ENCODE data around the gene USP49.

Gene USP49

DNA sequence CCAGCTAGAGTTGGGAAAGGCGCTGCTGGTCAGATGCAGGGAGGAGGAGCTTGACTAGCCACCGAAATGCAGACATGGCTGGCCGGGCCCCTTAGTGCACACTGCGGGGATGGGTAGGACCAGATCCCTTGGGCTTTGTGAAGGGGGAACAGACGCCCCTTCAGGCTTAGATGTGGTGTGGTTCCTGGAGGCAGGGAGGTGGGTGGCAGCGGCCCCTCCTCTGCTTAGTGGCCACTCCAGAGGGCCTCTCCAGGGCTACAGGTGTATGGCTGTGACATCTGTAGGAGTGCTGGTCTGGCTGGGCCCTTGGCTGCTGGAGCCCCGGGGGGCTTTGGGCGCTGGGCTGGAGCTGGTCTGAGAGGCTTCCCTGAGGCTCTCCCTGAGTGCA is 40.5 kb upstream of the USP49 start:
- Mint-ChIP-seq H3K9me3 (ENCODE audit: low read depth) (no peaks in the 10 kb centered on the region), H3K27me3 (no peaks in the 10 kb centered on the region), H3K27ac (peak overlapping the region; percentile 96), H3K36me3 (peaks cover 18% of the 10 kb centered on the region), H3K4me3 (peak overlapping the region; percentile 98), H3K4me1 (ENCODE audit: low read depth) (peaks cover 74% of the 10 kb centered on the region)

- no peaks in the 10 kb centered on the region for H3K9me3 Mint-ChIP-seq (ENCODE audit: low read depth)
- peaks cover 15% of the 10 kb centered on the region for H3K36me3 Mint-ChIP-seq
- H3K4me3 Mint-ChIP-seq, result peak overlapping the region; percentile 59
- H3K27me3 Mint-ChIP-seq, result no peaks in the 10 kb centered on the region
- H3K27ac Mint-ChIP-seq, result peak overlapping the region; percentile 96
- peaks cover 71% of the 10 kb centered on the region for H3K4me1 Mint-ChIP-seq (ENCODE audit: low read depth)
Measured at GRCh38 chr6:41935193-41935574, 40.0 kb upstream of the USP49 start.

GRCh38 chr6:41934278-41935192 is 39.4 kb upstream of the USP49 start:
- H3K9me3 Mint-ChIP-seq (ENCODE audit: low read depth), result no peaks in the 10 kb centered on the region
- peak overlapping the region; percentile 96 for H3K27ac Mint-ChIP-seq
- peaks cover 13% of the 10 kb centered on the region for H3K36me3 Mint-ChIP-seq
- peak overlapping the region; percentile 59 for H3K4me3 Mint-ChIP-seq
- H3K4me1 Mint-ChIP-seq (ENCODE audit: low read depth), result peaks cover 64% of the 10 kb centered on the region
- H3K27me3 Mint-ChIP-seq, result no peaks in the 10 kb centered on the region

GRCh38 chr6:41932378-41932777 is 37.2 kb upstream of the USP49 start:
- H3K4me3 Mint-ChIP-seq, result no peak overlapping the region
- H3K4me1 Mint-ChIP-seq (ENCODE audit: low read depth), result peaks cover 50% of the 10 kb centered on the region
- no peaks in the 10 kb centered on the region for H3K9me3 Mint-ChIP-seq (ENCODE audit: low read depth)
- no peaks in the 10 kb centered on the region for H3K27me3 Mint-ChIP-seq
- peak overlapping the region; percentile 72 for H3K27ac Mint-ChIP-seq
- peaks cover 11% of the 10 kb centered on the region for H3K36me3 Mint-ChIP-seq

DNA sequence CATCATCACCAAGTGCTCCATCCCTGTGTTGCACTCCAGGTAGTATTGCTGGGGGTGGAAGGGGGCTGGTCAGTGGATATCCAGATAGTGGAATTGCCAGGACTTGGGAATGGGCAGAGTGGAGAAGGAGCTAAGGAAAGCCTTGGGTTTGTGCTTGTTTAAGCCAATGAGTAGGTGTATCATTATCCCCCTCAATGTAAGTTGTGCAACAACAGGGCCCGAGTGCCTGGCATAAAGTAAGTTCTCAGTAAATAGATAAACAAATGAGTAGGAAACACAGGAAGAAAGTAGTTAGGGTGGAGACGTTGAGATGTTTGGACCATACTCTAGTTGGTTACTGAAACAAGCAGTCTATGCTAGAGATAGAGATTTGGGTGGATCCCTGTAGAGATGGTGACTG is 36.6 kb upstream of the USP49 start:
- Mint-ChIP-seq H3K27me3 (no peaks in the 10 kb centered on the region), H3K36me3 (peaks cover 11% of the 10 kb centered on the region), H3K4me3 (no peak overlapping the region), H3K9me3 (ENCODE audit: low read depth) (no peaks in the 10 kb centered on the region), H3K4me1 (ENCODE audit: low read depth) (peaks cover 47% of the 10 kb centered on the region), H3K27ac (peak overlapping the region; percentile 72)

GRCh38 chr6:41929924-41930323 is 34.7 kb upstream of the USP49 start:
- Mint-ChIP-seq H3K4me3 (no peak overlapping the region), H3K36me3 (peaks cover 9% of the 10 kb centered on the region), H3K4me1 (ENCODE audit: low read depth) (peaks cover 35% of the 10 kb centered on the region), H3K9me3 (ENCODE audit: low read depth) (no peaks in the 10 kb centered on the region), H3K27me3 (no peaks in the 10 kb centered on the region), H3K27ac (peak overlapping the region; percentile 25)

DNA sequence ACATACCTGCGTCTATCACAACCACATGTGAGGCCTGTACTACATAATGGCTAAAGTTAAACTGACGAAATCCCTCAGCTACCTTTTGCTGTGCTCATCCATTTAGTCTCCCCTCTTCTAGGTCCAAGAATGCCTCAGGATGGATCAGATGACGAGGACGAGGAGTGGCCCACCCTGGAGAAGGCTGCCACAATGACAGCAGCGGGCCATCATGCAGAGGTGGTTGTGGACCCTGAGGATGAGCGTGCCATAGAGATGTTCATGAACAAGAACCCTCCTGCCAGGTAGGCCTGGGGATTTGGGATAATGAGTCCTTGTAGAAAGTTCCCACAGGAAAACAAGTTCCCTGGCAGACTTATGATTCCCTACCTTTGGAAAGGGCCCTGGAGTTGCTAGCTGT is 32.1 kb upstream of the USP49 start:
- Mint-ChIP-seq H3K27me3 (no peaks in the 10 kb centered on the region), H3K4me3 (no peak overlapping the region), H3K27ac (peak overlapping the region; percentile 46), H3K36me3 (peaks cover 18% of the 10 kb centered on the region), H3K9me3 (ENCODE audit: low read depth) (no peaks in the 10 kb centered on the region), H3K4me1 (ENCODE audit: low read depth) (peaks cover 43% of the 10 kb centered on the region)

GRCh38 chr6:41922154-41922553 is 27.0 kb upstream of the USP49 start:
- Mint-ChIP-seq H3K4me3 (peak overlapping the region; percentile 99), H3K27me3 (no peaks in the 10 kb centered on the region), H3K4me1 (ENCODE audit: low read depth) (peaks cover 51% of the 10 kb centered on the region)

GRCh38 chr6:41921712-41921998 is 26.5 kb upstream of the USP49 start:
- Mint-ChIP-seq H3K36me3 (peaks cover 17% of the 10 kb centered on the region), H3K27me3 (no peaks in the 10 kb centered on the region), H3K4me1 (ENCODE audit: low read depth) (peaks cover 49% of the 10 kb centered on the region), H3K9me3 (ENCODE audit: low read depth) (no peaks in the 10 kb centered on the region), H3K4me3 (peak overlapping the region; percentile 99), H3K27ac (peak overlapping the region; percentile 100)

More at GRCh38 chr6:41922154-41922553, 27.0 kb upstream of the USP49 start:
- H3K9me3 Mint-ChIP-seq (ENCODE audit: low read depth), result no peaks in the 10 kb centered on the region
- H3K36me3 Mint-ChIP-seq, result peaks cover 17% of the 10 kb centered on the region
- peak overlapping the region; percentile 100 for H3K27ac Mint-ChIP-seq

DNA sequence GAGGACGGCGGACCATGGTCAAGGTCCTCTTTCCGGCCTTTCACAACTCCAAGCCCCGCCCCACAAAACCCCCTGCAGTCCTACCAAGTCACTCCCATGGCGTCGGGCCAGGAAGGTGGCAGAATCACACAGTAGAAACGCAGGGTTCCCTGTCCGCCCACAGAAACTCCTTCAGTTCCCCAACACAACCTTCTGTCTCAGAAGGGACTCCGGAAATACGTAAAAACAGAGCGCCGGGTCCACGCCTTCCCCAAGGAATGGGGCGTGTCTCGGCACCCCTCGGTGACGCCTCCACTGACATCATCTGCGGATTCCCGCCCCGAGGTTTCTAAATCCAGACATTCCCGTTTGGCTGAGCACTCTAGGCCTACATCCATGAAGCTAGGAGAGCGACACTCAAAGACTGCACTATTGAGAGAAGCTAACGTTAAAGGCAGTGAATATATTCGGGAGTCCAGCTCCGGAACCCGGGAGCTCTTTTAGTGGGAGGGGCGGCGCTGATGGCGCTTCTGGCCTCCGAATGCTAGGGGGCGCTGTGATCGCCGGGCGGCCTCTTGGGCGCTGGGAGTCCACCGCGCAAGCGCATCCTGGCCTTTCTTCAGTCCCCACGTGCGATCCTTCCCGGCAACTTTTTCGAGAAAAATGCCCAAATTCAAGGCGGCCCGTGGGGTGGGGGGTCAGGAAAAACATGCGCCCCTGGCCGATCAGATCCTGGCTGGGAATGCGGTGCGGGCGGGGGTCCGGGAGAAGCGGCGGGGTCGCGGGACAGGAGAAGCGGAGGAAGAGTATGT is 25.9 kb upstream of the USP49 start, which contains the start of the genes BYSL and MED20:
BYSL (plus strand) TSS at position 579 of the 791 bp plus-strand sequence; CDS start at position 643, 64 bp downstream.
MED20 (minus strand) TSS at position 219 of the 791 bp plus-strand sequence; CDS start at position 98, 121 bp downstream.
- Mint-ChIP-seq H3K27me3 (no peaks in the 10 kb centered on the region), H3K4me3 (peak within 1 kb of the TSS; percentile 99), H3K27ac (peak within 1 kb of the TSS; percentile 100), H3K4me1 (ENCODE audit: low read depth) (peaks cover 49% of the 10 kb centered on the region), H3K36me3 (peaks cover 17% of the 10 kb centered on the region), H3K9me3 (ENCODE audit: low read depth) (no peaks in the 10 kb centered on the region)

GRCh38 chr6:41917528-41917927 is 22.4 kb upstream of the USP49 start:
- H3K4me1 Mint-ChIP-seq (ENCODE audit: low read depth), result peaks cover 28% of the 10 kb centered on the region
- peaks cover 9% of the 10 kb centered on the region for H3K36me3 Mint-ChIP-seq
- no peaks in the 10 kb centered on the region for H3K9me3 Mint-ChIP-seq (ENCODE audit: low read depth)
- no peak overlapping the region for H3K4me3 Mint-ChIP-seq
- peak overlapping the region; percentile 6 for H3K27ac Mint-ChIP-seq
- no peaks in the 10 kb centered on the region for H3K27me3 Mint-ChIP-seq

DNA sequence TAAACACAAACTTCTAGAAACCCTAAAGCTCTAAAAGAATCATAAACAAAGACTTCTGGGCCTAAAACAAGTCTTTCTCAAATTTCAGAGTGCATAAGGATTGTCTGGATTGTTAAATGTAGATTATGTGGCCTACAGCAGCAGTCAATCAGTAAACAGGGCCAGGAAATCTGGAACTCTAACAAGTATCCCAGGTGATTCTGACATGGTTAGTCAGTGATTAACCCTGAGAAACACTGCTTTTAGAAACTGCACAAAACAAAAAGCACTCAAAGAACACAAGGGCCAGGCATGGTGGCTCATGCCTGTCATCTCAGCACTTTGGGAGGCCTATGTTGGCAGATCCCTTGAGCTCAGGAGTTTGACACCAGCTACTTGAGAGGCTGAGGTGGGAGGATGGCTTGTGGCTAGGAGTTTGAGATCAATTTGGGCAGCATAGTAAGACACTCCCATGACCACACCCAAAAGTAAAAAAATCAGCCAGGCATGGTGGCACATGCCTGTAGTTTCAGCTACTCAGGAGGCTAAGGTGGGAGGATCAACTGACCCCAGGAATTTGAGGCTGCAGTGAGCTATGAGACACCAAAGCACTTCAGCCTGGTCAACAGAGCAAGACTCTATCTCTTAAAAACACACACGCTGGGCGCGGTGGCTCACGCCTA is 19.8 kb upstream of the USP49 start:
- no peaks in the 10 kb centered on the region for H3K9me3 Mint-ChIP-seq (ENCODE audit: low read depth)

DNA sequence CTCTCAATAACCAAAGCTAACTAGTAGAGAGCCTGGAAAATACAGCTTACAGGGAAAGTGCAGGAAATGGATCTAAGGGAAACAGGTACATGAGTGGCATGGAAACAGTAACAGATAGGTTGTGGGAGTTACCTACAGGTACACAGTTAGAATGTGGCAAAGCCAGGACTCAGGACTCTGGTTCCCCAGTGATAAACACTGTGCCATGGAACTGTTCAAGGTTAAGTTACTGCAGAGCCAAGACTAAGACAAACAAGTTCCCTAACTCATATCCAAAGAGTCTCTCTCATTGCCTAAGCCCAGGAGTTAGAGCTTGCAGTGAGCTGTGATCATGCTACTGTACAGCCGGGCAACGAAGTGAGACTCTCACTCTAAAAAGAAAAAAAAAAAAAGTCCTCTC is 19.2 kb upstream of the USP49 start:
- no peaks in the 10 kb centered on the region for H3K27me3 Mint-ChIP-seq

More for the DNA sequence above, 19.8 kb upstream of the USP49 start:
- H3K36me3 Mint-ChIP-seq, result peaks cover 5% of the 10 kb centered on the region
- H3K27ac Mint-ChIP-seq, result no peak overlapping the region
- peaks cover 18% of the 10 kb centered on the region for H3K4me1 Mint-ChIP-seq (ENCODE audit: low read depth)
- H3K4me3 Mint-ChIP-seq, result no peak overlapping the region
- no peaks in the 10 kb centered on the region for H3K27me3 Mint-ChIP-seq

DNA sequence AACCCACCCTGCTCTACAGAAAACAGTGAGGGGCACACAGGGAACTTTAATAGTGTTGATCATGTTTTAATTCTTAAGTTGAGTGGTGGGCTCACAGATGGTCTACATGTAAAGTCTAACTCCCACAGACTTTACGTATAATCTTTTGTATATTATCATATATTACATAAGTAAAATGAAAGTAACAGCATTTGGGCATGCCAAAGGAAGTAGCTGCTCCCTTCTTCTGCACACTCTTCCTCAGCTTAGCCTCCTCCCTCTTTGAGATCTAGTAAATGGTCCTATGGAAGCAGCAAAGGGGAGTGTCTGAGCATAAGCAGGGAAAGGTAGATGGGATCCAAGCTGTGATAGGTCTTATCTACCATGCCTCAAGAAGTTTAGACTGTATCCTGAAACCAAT is 14.6 kb upstream of the USP49 start:
- H3K9me3 Mint-ChIP-seq (ENCODE audit: low read depth), result no peaks in the 10 kb centered on the region
- no peaks in the 10 kb centered on the region for H3K27me3 Mint-ChIP-seq
- H3K4me1 Mint-ChIP-seq (ENCODE audit: low read depth), result peaks cover 11% of the 10 kb centered on the region
- peak overlapping the region; percentile 46 for H3K27ac Mint-ChIP-seq
- no peak overlapping the region for H3K4me3 Mint-ChIP-seq
- peaks cover 11% of the 10 kb centered on the region for H3K36me3 Mint-ChIP-seq

More for the DNA sequence above, 19.2 kb upstream of the USP49 start:
- peaks cover 13% of the 10 kb centered on the region for H3K4me1 Mint-ChIP-seq (ENCODE audit: low read depth)
- peaks cover 5% of the 10 kb centered on the region for H3K36me3 Mint-ChIP-seq
- H3K9me3 Mint-ChIP-seq (ENCODE audit: low read depth), result no peaks in the 10 kb centered on the region
- no peak overlapping the region for H3K4me3 Mint-ChIP-seq
- no peak overlapping the region for H3K27ac Mint-ChIP-seq
